ENCODE results near the gene ADAMTSL1. TPM values are rescaled to one million over a fixed set of nuclear protein-coding genes. Genes with fewer than 3 reads are reported as not detected.

ADAMTSL1 gene
- total RNA-seq, 4 donors from 2014 or later: 2.8 to 26.4 (median 9.4) TPM

DNA sequence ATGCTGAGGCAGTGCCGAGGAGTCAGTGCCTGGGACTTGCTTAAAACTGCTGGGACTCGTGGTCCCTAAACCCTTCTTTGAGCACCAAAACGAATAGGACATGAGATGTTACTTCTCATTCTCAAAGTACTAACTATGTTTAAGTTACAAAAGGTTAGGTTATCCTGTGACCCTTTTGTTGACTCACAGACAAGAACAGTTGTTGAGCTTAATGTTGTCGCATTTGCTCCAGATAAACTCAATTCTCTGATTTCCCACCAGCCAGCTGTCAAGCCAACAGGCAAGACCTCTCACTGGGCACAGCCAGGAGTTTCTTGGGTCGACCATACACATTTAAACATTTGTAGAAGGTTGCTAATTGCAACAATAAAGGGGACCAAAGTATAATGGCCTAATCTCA, 249.4 kb downstream of the ADAMTSL1 start:
- Histone ChIP-seq H3K4me3 (no peak overlapping the region), H3K9me3 (no peaks in the 10 kb centered on the region), H3K27me3 (no peaks in the 10 kb centered on the region), H3K4me1 (peaks cover 0 to 3% (median 0%) of the 10 kb centered on the region in 4 donors), H3K36me3 (no peaks in the 10 kb centered on the region), H3K27ac (no peak overlapping the region)
- no peak for TF ChIP-seq POLR2A (IDR thresholded peaks at IDR 0.05)
- TF ChIP-seq, protein P1, sequence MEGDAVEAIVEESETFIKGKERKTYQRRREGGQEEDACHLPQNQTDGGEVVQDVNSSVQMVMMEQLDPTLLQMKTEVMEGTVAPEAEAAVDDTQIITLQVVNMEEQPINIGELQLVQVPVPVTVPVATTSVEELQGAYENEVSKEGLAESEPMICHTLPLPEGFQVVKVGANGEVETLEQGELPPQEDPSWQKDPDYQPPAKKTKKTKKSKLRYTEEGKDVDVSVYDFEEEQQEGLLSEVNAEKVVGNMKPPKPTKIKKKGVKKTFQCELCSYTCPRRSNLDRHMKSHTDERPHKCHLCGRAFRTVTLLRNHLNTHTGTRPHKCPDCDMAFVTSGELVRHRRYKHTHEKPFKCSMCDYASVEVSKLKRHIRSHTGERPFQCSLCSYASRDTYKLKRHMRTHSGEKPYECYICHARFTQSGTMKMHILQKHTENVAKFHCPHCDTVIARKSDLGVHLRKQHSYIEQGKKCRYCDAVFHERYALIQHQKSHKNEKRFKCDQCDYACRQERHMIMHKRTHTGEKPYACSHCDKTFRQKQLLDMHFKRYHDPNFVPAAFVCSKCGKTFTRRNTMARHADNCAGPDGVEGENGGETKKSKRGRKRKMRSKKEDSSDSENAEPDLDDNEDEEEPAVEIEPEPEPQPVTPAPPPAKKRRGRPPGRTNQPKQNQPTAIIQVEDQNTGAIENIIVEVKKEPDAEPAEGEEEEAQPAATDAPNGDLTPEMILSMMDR (IDR thresholded peaks at IDR 0.05): no peak
- DNase-seq: no peak

DNA sequence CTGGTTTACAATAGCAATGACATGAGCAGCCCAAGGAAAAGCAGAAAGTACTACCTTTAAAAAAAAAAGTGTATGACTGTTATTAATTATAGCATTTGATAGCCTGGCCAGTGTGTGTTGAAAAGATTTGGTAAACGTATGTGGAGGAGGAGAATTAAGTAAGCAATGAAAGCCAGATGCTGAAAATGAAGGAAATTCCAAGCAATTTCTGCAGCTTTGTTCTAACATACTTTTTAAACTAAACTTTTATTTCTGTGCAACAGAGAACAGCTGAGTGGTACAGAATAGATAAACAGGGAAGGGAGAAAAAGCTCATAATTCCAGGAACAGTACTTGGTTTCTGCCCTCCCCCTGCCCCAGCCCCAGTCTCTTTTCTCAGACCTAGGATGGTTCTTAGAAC, 252.6 kb downstream of the ADAMTSL1 start:
- Histone ChIP-seq H3K4me3 (no peak overlapping the region), H3K9me3 (no peaks in the 10 kb centered on the region), H3K27ac (no peak overlapping the region), H3K36me3 (no peaks in the 10 kb centered on the region), H3K4me1 (peaks cover 0 to 3% (median 0%) of the 10 kb centered on the region in 4 donors), H3K27me3 (no peaks in the 10 kb centered on the region)
- DNase-seq: no peak
- TF ChIP-seq POLR2A (IDR thresholded peaks at IDR 0.05): no peak
- TF ChIP-seq, protein P1 (IDR thresholded peaks at IDR 0.05): no peak

DNA sequence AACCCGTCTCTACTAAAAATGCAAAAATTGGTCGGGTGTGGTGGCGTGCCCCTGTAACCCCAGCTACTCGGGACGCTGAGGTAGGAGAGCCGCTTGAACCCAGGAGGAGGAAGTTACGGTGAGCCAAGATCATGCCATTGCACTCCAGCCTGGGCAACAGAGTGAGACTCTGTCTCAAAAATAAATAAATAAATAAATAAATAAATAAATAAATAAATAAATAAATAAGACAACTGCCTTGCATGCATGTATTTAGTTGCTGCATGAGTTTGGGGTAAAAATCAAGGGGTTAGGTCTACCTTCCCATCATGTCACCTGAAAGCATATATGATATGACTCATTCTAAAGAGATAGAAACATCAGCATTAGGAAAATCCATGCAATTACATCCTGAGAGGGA, 254.0 kb downstream of the ADAMTSL1 start:
- DNase-seq: no peak
- Histone ChIP-seq H3K27me3 (no peaks in the 10 kb centered on the region), H3K36me3 (no peaks in the 10 kb centered on the region), H3K4me1 (peaks cover 0 to 3% (median 0%) of the 10 kb centered on the region in 4 donors), H3K27ac (no peak overlapping the region), H3K9me3 (no peaks in the 10 kb centered on the region), H3K4me3 (no peak overlapping the region)
- TF ChIP-seq, protein P1 (IDR thresholded peaks at IDR 0.05): no peak
- TF ChIP-seq POLR2A (IDR thresholded peaks at IDR 0.05): no peak

DNA sequence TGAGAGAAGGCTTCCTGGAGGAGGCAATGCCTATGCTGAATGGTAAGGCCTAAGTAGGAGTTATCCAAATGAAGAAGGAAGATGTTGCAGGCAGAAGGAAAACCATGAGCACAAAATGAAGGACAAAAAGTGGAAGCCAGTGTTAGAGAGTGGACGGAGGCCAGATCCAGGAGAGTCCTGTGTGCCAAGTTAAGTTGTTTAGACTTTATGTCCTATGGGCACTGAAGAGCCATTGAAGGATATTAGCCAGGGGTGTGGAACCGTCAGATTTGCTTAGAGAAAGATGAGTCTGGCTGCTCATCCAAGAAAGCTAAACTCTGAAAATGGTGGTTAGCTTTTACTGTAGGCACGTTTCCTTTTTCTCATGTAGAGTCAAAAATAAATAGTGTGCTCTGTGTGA, 254.7 kb downstream of the ADAMTSL1 start:
- DNase-seq: no peak

DNA sequence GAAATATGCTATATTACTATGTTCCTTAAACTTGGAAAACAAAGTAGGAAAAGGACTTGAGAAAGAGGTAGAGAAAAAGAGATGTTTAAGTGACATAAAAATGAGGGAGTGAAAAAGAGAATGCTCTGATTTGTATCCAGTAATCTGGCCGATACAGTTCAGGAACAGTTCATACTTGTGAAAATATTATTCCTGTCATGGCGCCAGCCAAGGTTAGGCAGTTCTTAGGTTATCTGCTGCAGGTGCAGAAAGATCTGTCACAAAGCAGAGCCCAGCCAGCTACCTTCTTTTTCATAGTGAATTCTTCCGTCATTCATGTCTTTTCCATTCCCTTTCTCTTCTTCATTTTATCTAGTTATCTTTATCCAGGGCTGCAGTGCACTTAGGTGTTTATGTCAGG, 256.3 kb downstream of the ADAMTSL1 start:
- H3K4me1 ChIP-seq: peaks cover 0 to 3% (median 0%) of the 10 kb centered on the region in 4 donors
- no peaks in the 10 kb centered on the region for H3K9me3 ChIP-seq
- no peak overlapping the region for H3K4me3 ChIP-seq
- no peaks in the 10 kb centered on the region for H3K36me3 ChIP-seq
- no peak for DNase-seq
- TF ChIP-seq, protein P1 (IDR thresholded peaks at IDR 0.05): no peak
- TF ChIP-seq POLR2A (IDR thresholded peaks at IDR 0.05): no peak
- H3K27me3 ChIP-seq: no peaks in the 10 kb centered on the region
- H3K27ac ChIP-seq: no peak overlapping the region

More for the DNA sequence above, 254.7 kb downstream of the ADAMTSL1 start:
- no peaks in the 10 kb centered on the region for H3K27me3 ChIP-seq
- no peak overlapping the region for H3K27ac ChIP-seq
- peaks cover 0 to 3% (median 0%) of the 10 kb centered on the region in 4 donors for H3K4me1 ChIP-seq
- TF ChIP-seq POLR2A (IDR thresholded peaks at IDR 0.05): no peak
- TF ChIP-seq, protein P1 (IDR thresholded peaks at IDR 0.05): no peak
- H3K4me3 ChIP-seq: no peak overlapping the region
- no peaks in the 10 kb centered on the region for H3K9me3 ChIP-seq
- no peaks in the 10 kb centered on the region for H3K36me3 ChIP-seq

DNA sequence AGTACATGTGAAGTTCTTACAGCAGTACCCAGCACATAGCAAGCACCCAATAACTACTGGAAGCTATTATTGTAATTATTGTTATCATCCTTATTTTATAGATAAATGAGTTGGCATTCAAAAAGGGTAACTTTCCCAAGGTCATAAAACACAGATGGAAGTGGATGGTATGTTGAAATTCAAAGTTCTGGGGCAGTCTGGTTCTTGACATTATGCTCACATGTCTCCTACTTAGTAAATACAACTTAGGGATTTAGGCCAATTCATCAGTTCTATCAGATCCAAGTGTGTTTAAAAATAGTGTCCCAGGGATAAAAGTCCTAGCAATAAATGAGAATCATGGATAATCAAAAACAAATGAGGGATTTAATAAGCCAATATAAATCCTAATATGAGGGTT, 265.2 kb downstream of the ADAMTSL1 start:
- TF ChIP-seq POLR2A (IDR thresholded peaks at IDR 0.05): no peak
- TF ChIP-seq, protein P1 (IDR thresholded peaks at IDR 0.05): no peak
- no peak for DNase-seq
- Histone ChIP-seq H3K4me3 (no peak overlapping the region), H3K27ac (no peak overlapping the region), H3K36me3 (no peaks in the 10 kb centered on the region), H3K27me3 (no peaks in the 10 kb centered on the region), H3K9me3 (no peaks in the 10 kb centered on the region), H3K4me1 (no peaks in the 10 kb centered on the region)
